ENCODE measurements around the gene HOXA3.

DNA sequence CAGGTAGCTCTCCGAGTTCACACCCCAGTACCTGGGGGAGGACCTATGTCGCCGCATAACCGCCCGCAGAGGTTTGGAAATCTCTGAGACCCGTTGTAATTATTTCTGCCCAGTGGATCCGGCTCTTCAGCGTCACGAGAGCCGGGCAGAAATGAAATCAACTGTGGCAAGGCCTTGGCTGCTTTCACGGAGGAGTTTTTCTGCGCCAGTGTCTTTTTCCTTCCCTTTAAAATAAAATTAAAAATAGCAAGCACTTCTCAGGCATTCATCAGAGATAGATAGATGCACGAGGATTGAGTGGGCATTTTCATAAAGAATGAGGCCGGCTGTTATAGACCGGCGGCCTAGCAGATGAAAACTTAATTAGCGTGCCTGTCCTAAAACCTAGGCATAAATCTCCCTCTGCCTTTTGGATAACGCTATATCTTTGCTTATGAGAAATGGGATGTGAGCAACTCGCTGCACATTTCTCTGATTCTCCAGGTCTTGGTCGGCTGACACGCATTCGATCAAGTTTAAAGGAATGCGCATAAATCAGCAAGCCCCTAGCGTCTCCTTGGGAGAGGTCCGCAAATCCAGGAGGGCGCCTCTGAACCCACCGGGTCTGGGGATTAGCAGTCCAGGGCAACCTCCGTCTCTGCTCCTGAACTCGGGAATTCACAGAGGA, 41.1 kb upstream of the HOXA3 start:
- TF ChIP-seq CTCF (IDR thresholded peaks at IDR 0.05) = no peak
- no peak for TF ChIP-seq POLR2AphosphoS5 (IDR thresholded peaks at IDR 0.05; ENCODE audit: low read depth, low read length)
- TF ChIP-seq, protein P1, sequence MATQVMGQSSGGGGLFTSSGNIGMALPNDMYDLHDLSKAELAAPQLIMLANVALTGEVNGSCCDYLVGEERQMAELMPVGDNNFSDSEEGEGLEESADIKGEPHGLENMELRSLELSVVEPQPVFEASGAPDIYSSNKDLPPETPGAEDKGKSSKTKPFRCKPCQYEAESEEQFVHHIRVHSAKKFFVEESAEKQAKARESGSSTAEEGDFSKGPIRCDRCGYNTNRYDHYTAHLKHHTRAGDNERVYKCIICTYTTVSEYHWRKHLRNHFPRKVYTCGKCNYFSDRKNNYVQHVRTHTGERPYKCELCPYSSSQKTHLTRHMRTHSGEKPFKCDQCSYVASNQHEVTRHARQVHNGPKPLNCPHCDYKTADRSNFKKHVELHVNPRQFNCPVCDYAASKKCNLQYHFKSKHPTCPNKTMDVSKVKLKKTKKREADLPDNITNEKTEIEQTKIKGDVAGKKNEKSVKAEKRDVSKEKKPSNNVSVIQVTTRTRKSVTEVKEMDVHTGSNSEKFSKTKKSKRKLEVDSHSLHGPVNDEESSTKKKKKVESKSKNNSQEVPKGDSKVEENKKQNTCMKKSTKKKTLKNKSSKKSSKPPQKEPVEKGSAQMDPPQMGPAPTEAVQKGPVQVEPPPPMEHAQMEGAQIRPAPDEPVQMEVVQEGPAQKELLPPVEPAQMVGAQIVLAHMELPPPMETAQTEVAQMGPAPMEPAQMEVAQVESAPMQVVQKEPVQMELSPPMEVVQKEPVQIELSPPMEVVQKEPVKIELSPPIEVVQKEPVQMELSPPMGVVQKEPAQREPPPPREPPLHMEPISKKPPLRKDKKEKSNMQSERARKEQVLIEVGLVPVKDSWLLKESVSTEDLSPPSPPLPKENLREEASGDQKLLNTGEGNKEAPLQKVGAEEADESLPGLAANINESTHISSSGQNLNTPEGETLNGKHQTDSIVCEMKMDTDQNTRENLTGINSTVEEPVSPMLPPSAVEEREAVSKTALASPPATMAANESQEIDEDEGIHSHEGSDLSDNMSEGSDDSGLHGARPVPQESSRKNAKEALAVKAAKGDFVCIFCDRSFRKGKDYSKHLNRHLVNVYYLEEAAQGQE (IDR thresholded peaks at IDR 0.05; ENCODE audit: insufficient read depth in 1 of 2, low read depth in 2 of 2, low read length in 1 of 2) = no peak
- TF ChIP-seq SIN3A (IDR thresholded peaks at IDR 0.05; ENCODE audit: borderline replicate concordance, insufficient read depth, low read depth, low read length) = no peak
